KMS-11 (cell line): ENCODE results near the gene CCDC158.
A peak's percentile ranks its signal among the peaks of the same experiment; 100 is the strongest.

Source experiments
- H2AFZ ChIP-seq: fragments of 200-600 bp; sonication (generic); 2 replicates; pipeline ENCODE4 v1.6.1; 2016; ENCODE audit warnings: antibody characterized with exemption, mixed run types, low read depth
- H3K27ac ChIP-seq: fragments of 200-600 bp; sonication (generic); 2 replicates; pipeline ENCODE4 v1.6.1; 2016; ENCODE audit warnings: mild to moderate bottlenecking, mixed run types
- H3K27me3 ChIP-seq: fragments of 200-600 bp; sonication (generic); 2 replicates; pipeline ENCODE4 v1.6.1; 2017; ENCODE audit warnings: mild to moderate bottlenecking, low read depth, mixed run types, moderate library complexity; ENCODE audit not compliant: insufficient read depth
- H3K36me3 ChIP-seq: fragments of 200-600 bp; sonication (generic); 2 replicates; pipeline ENCODE4 v1.6.1; 2017; ENCODE audit warnings: mild to moderate bottlenecking, mixed run types; ENCODE audit not compliant: insufficient read depth
- H3K4me1 ChIP-seq: fragments of 200-600 bp; sonication (generic); 2 replicates; pipeline ENCODE4 v1.6.1; 2016; ENCODE audit warnings: mild to moderate bottlenecking, low read depth, mixed run types; ENCODE audit not compliant: poor library complexity, severe bottlenecking
- H3K4me2 ChIP-seq: fragments of 200-600 bp; sonication (generic); 2 replicates; pipeline ENCODE4 v1.7.0; 2016; ENCODE audit warnings: mild to moderate bottlenecking, mixed run types
- H3K4me3 ChIP-seq: fragments of 200-600 bp; sonication (generic); IDR thresholded peaks from 2 replicates; pipeline ENCODE4 v1.6.1; 2017; ENCODE audit warnings: low read depth, low read length, mixed read lengths; ENCODE audit not compliant: insufficient read depth
- H3K79me2 ChIP-seq: fragments of 200-600 bp; sonication (generic); 2 replicates; pipeline ENCODE4 v1.6.1; 2016; ENCODE audit warnings: low read depth, mixed run types; ENCODE audit not compliant: insufficient read depth
- H3K9ac ChIP-seq: fragments of 200-600 bp; sonication (generic); 2 replicates; pipeline ENCODE4 v1.6.1; 2016; ENCODE audit warnings: mild to moderate bottlenecking, mixed run types
- H4K20me1 ChIP-seq: fragments of 200-600 bp; sonication (generic); 2 replicates; pipeline ENCODE4 v1.6.1; 2016; ENCODE audit warnings: mild to moderate bottlenecking, mixed run types; ENCODE audit not compliant: insufficient read depth
- CTCF ChIP-seq: fragments of 200-600 bp; sonication (generic); conservative IDR thresholded peaks from 2 replicates; pipeline ENCODE4 v1.6.1; 2017; ENCODE audit warnings: low read depth, mild to moderate bottlenecking, antibody characterized with exemption, low read length, moderate library complexity, mixed read lengths

CCDC158 gene

GRCh38 chr4:76302826-76303438, 118.0 kb downstream of the CCDC158 start:
- Histone ChIP-seq H3K79me2 (peaks cover 51% of the 10 kb centered on the region), H3K4me2 (peak overlapping the region; percentile 92), H3K27ac (peak overlapping the region; percentile 45; the same call in 1 of the 2 replicates), H3K4me3 (no peak overlapping the region), H3K27me3 (no peaks in the 10 kb centered on the region), H2AFZ (no peak overlapping the region), H4K20me1 (no peaks in the 10 kb centered on the region), H3K4me1 (peaks cover 71% of the 10 kb centered on the region), H3K36me3 (no peaks in the 10 kb centered on the region), H3K9ac (no peak overlapping the region)
- no peak for TF ChIP-seq CTCF

GRCh38 chr4:76301775-76302162, 119.2 kb downstream of the CCDC158 start:
- Histone ChIP-seq H3K36me3 (no peaks in the 10 kb centered on the region), H4K20me1 (no peaks in the 10 kb centered on the region), H3K4me3 (no peak overlapping the region), H3K27ac (peak overlapping the region; percentile 90), H3K79me2 (peaks cover 39% of the 10 kb centered on the region), H3K4me2 (peak overlapping the region; percentile 70), H2AFZ (no peak overlapping the region), H3K27me3 (no peaks in the 10 kb centered on the region), H3K4me1 (peaks cover 71% of the 10 kb centered on the region), H3K9ac (peak overlapping the region; percentile 6; the same call in 1 of the 2 replicates)
- TF ChIP-seq CTCF = no peak

GRCh38 chr4:76301068-76301774, 119.7 kb downstream of the CCDC158 start:
- Histone ChIP-seq H3K27ac (peak overlapping the region; percentile 90), H2AFZ (no peak overlapping the region), H3K27me3 (no peaks in the 10 kb centered on the region), H3K4me1 (peaks cover 71% of the 10 kb centered on the region), H3K4me2 (peak overlapping the region; percentile 88), H3K9ac (peak overlapping the region; percentile 44; the same call in 1 of the 2 replicates), H3K4me3 (no peak overlapping the region), H3K79me2 (peaks cover 33% of the 10 kb centered on the region), H3K36me3 (no peaks in the 10 kb centered on the region), H4K20me1 (no peaks in the 10 kb centered on the region)
- no peak for TF ChIP-seq CTCF

GRCh38 chr4:76300012-76300411, 120.9 kb downstream of the CCDC158 start:
- no peak overlapping the region for H3K4me3 ChIP-seq
- H2AFZ ChIP-seq = no peak overlapping the region
- H3K4me1 ChIP-seq = peaks cover 67% of the 10 kb centered on the region
- H3K27me3 ChIP-seq = no peaks in the 10 kb centered on the region
- no peaks in the 10 kb centered on the region for H4K20me1 ChIP-seq
- no peak overlapping the region for H3K9ac ChIP-seq
- H3K36me3 ChIP-seq = no peaks in the 10 kb centered on the region
- TF ChIP-seq CTCF = no peak
- peak overlapping the region; percentile 88 for H3K4me2 ChIP-seq
- H3K79me2 ChIP-seq = peaks cover 21% of the 10 kb centered on the region
- H3K27ac ChIP-seq = peak overlapping the region; percentile 90
